ENCODE results near the gene NPAS3.

NPAS3 gene

DNA sequence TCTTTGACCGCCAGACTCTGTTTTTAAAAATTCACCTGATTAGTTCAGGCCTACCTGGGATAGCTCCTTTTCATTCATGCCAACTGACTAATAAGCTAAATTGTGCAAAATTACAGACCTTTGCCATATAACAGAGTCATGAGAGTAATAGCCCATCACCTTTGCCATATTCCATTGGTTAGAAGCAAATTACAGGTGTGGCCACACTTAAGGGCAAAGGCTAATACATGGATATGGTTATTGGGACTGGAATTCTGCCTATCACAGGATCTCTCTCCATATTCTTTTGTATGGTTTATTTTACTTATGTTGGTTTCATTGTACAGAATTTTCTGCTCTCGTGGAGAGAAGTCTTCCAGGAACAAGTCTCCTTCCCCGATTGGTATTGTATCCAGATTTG, 897.0 kb downstream of the NPAS3 start:
- Histone ChIP-seq H3K9me3 (ENCODE audit: control insufficient read depth in 5 of 5, low read length in 5 of 5) (no peaks in the 10 kb centered on the region), H3K4me3 (ENCODE audit: low read depth in 1 of 5, low read length in 5 of 5) (no peak overlapping the region), H3K4me1 (ENCODE audit: control insufficient read depth in 5 of 5, insufficient read depth in 5 of 5, low read length in 5 of 5) (peaks cover 0 to 4% (median 0%) of the 10 kb centered on the region in 5 donors), H3K27me3 (ENCODE audit: control insufficient read depth in 5 of 5, insufficient read depth in 4 of 5, low read length in 5 of 5) (no peaks in the 10 kb centered on the region), H3K27ac (ENCODE audit: low read depth, low read length) (no peak overlapping the region), H3K9ac (ENCODE audit: low read length in 5 of 5) (no peak overlapping the region), H3K36me3 (ENCODE audit: control insufficient read depth in 5 of 5, insufficient read depth in 5 of 5, low read length in 5 of 5) (no peaks in the 10 kb centered on the region)

DNA sequence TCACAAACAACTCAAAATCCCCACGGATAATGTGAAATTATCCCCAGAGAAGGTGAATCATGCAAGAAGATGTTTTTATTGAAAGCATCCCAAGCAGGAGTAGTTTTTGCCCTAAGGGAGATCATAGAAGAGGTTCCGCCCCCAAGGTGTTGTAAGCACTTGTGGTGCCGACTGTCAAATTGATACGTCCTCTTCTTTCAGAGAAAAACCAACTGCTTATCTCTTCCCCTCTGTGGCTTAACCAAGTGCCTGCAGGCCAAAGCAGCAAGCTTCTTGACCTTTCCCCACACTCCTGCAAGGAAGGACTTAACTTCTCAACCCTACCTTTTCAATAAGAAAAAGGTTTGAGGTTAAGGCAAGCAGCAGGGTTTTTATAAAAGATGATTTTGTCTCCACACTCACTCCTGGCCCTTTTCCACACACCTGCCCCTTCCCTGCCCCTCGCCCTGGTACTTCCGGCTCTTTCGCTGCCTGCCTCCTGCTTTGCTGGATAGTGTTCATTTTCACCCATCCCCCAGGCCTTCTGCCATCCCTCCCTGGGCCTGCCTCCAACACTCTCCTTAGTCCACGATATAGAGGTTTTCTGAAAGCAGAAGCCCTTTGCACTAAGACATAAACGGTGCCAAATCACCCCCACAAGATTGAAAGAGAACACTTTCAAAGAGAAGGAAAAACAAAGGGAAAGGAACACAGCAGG, 897.7 kb downstream of the NPAS3 start:
- Histone ChIP-seq H3K27ac (ENCODE audit: low read depth, low read length) (no peak overlapping the region), H3K36me3 (ENCODE audit: control insufficient read depth in 5 of 5, insufficient read depth in 5 of 5, low read length in 5 of 5) (no peaks in the 10 kb centered on the region), H3K9ac (ENCODE audit: low read length in 5 of 5) (no peak overlapping the region)

DNA sequence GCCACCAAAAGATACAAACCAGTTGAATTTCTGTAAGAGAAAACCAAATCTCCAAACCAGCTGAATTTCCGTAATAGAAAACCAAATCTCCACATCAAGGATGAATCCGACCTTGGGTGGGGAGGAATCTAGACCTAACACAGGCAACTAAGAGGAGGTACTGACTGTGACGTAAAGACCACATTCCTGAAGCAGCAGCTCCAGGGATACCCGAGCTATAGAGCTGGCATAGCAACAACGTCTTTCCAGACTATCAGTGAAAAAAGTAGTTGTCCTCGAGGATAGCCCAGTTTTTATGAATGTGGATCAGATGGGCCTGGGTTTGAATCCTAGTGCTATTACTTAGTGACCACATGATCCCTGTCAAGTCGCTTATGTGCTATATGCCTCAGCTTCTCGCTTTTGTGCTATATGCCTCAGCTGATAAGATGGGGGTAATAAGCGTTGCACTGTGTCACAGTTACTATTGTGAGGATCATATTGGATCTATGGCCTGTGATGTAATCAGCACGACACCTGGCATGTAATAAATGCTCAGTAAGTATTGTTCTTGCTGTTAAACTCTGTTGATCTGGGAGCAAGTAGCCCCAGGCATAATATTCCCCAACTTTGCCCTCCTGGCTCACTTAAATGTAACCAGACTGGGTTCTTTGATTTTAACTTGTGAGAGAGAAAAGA, 898.4 kb downstream of the NPAS3 start:
- Histone ChIP-seq H3K4me1 (ENCODE audit: control insufficient read depth in 5 of 5, insufficient read depth in 5 of 5, low read length in 5 of 5) (peaks cover 0 to 4% (median 0%) of the 10 kb centered on the region in 5 donors), H3K9me3 (ENCODE audit: control insufficient read depth in 5 of 5, low read length in 5 of 5) (no peaks in the 10 kb centered on the region), H3K27me3 (ENCODE audit: control insufficient read depth in 5 of 5, insufficient read depth in 4 of 5, low read length in 5 of 5) (no peaks in the 10 kb centered on the region), H3K4me3 (ENCODE audit: low read depth in 1 of 5, low read length in 5 of 5) (no peak overlapping the region), H3K27ac (ENCODE audit: low read depth, low read length) (no peak overlapping the region), H3K36me3 (ENCODE audit: control insufficient read depth in 5 of 5, insufficient read depth in 5 of 5, low read length in 5 of 5) (no peaks in the 10 kb centered on the region), H3K9ac (ENCODE audit: low read length in 5 of 5) (no peak overlapping the region)

More for the DNA sequence above, 897.7 kb downstream of the NPAS3 start:
- H3K4me1 ChIP-seq (ENCODE audit: control insufficient read depth in 5 of 5, insufficient read depth in 5 of 5, low read length in 5 of 5), result peaks cover 0 to 4% (median 0%) of the 10 kb centered on the region in 5 donors
- H3K27me3 ChIP-seq (ENCODE audit: control insufficient read depth in 5 of 5, insufficient read depth in 4 of 5, low read length in 5 of 5), result no peaks in the 10 kb centered on the region
- H3K4me3 ChIP-seq (ENCODE audit: low read depth in 1 of 5, low read length in 5 of 5), result no peak overlapping the region
- no peaks in the 10 kb centered on the region for H3K9me3 ChIP-seq (ENCODE audit: control insufficient read depth in 5 of 5, low read length in 5 of 5)

DNA sequence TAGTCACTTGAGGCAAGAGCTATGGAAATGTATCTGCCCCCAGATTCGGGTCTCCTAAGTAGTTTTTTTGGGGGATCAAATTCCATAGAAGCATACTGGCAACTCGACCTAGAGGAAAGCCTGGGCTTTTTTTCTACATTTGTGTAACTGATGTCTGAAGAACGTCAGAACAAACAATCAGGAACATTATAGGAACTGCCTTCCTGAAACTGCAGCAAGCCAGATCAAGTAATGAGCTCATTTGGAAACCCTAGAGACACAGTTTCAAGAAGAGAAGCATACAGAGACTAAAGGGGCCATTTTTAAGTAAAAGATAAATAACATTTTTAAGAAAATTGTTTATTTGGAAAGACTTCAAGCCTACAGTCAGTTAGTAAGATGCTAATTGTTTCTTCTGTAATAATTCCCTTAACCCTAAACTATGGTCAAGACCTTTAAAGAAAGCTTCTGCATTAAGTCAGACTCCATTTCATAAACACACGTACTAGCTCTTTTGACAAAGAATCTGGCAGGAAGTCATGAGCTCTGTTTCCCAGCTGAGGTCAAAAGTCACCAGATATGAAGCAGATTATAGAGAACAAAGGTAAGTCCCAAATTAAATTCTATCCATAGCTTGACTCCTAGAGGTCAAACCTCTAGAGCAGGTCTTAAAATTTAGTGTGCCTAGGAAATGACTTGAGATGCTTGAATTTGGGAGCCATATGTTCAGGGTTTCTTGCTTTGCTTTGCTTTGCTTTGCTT, 899.4 kb downstream of the NPAS3 start:
- H3K4me3 ChIP-seq (ENCODE audit: low read depth in 1 of 5, low read length in 5 of 5), result no peak overlapping the region
- no peaks in the 10 kb centered on the region for H3K36me3 ChIP-seq (ENCODE audit: control insufficient read depth in 5 of 5, insufficient read depth in 5 of 5, low read length in 5 of 5)
- H3K4me1 ChIP-seq (ENCODE audit: control insufficient read depth in 5 of 5, insufficient read depth in 5 of 5, low read length in 5 of 5), result peaks cover 0 to 4% (median 0%) of the 10 kb centered on the region in 5 donors
- H3K9ac ChIP-seq (ENCODE audit: low read length in 5 of 5), result no peak overlapping the region
- H3K9me3 ChIP-seq (ENCODE audit: control insufficient read depth in 5 of 5, low read length in 5 of 5), result no peaks in the 10 kb centered on the region
- no peaks in the 10 kb centered on the region for H3K27me3 ChIP-seq (ENCODE audit: control insufficient read depth in 5 of 5, insufficient read depth in 4 of 5, low read length in 5 of 5)
- H3K27ac ChIP-seq (ENCODE audit: low read depth, low read length), result no peak overlapping the region

DNA sequence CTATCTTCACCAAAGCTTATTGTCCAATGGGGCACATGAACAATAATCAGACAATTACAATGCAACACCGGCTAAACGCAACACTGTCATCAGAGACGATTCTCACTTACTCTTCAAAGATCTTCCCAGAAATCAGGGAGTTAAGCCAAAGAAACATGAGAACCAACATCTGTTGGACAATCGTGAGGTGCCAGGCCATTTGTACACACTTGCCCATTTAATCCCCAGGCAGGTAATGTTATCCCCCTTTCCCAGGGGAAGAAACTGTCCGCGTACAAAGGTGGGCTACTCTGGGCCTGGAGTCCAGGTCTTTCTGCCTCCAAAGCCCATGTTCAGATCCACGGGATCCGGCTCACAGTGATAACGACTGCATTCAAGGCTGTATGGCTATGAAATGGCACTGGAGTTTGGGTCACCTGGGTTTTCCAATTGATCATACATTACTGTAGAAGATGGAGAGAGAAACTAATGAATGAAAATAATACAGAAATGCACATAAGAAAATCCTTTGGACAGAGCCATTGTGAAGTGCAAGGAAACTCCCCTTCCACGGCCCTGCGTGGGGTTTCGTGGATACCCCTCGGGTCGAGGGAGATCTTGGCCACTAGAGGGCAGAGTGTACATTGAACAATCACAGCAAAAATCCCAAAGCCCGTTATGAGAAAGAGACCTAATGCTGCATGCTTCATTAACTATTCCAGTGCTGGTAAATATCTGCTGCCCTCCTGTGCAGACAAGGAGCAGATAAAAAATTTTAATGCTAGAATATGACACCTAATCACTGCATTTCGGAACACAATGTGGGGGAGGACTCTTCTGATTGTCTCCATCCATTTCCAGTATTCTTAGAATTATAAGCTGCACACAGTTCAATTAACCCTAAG, 900.8 kb downstream of the NPAS3 start:
- H3K4me3 ChIP-seq (ENCODE audit: low read depth in 1 of 5, low read length in 5 of 5), result no peak overlapping the region
- H3K9ac ChIP-seq (ENCODE audit: low read length in 5 of 5), result no peak overlapping the region
- no peaks in the 10 kb centered on the region for H3K9me3 ChIP-seq (ENCODE audit: control insufficient read depth in 5 of 5, low read length in 5 of 5)
- peaks cover 0 to 4% (median 0%) of the 10 kb centered on the region in 5 donors for H3K4me1 ChIP-seq (ENCODE audit: control insufficient read depth in 5 of 5, insufficient read depth in 5 of 5, low read length in 5 of 5)
- H3K36me3 ChIP-seq (ENCODE audit: control insufficient read depth in 5 of 5, insufficient read depth in 5 of 5, low read length in 5 of 5), result no peaks in the 10 kb centered on the region
- peaks cover 0 to 2% (median 0%) of the 10 kb centered on the region in 5 donors for H3K27me3 ChIP-seq (ENCODE audit: control insufficient read depth in 5 of 5, insufficient read depth in 4 of 5, low read length in 5 of 5)
- H3K27ac ChIP-seq (ENCODE audit: low read depth, low read length), result no peak overlapping the region

DNA sequence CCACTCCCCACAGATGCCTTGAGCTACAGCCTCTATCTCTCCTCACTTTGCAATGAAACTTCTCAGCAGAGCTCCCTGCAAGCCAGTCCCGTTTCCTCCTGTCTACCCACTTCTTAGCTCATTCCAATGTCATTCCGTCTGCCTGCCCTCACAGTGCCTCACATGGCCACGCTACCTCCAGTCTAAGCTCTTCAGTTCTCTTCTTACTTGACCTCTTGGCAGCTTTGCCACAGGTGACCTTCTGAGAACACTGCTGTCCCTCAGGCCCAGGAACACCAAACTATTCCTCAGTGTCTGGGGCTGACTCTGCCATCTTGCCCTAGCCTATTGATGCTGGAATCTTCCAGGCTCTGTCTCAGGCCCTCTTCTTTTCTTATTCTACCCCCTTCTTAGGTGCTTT, 902.1 kb downstream of the NPAS3 start:
- H3K36me3 ChIP-seq (ENCODE audit: control insufficient read depth in 5 of 5, insufficient read depth in 5 of 5, low read length in 5 of 5), result no peaks in the 10 kb centered on the region
- peaks cover 0 to 2% (median 0%) of the 10 kb centered on the region in 5 donors for H3K27me3 ChIP-seq (ENCODE audit: control insufficient read depth in 5 of 5, insufficient read depth in 4 of 5, low read length in 5 of 5)
- H3K4me3 ChIP-seq (ENCODE audit: low read depth in 1 of 5, low read length in 5 of 5), result no peak overlapping the region
- H3K27ac ChIP-seq (ENCODE audit: low read depth, low read length), result no peak overlapping the region
- peaks cover 0 to 4% (median 0%) of the 10 kb centered on the region in 5 donors for H3K4me1 ChIP-seq (ENCODE audit: control insufficient read depth in 5 of 5, insufficient read depth in 5 of 5, low read length in 5 of 5)
- no peaks in the 10 kb centered on the region for H3K9me3 ChIP-seq (ENCODE audit: control insufficient read depth in 5 of 5, low read length in 5 of 5)
- no peak overlapping the region for H3K9ac ChIP-seq (ENCODE audit: low read length in 5 of 5)

DNA sequence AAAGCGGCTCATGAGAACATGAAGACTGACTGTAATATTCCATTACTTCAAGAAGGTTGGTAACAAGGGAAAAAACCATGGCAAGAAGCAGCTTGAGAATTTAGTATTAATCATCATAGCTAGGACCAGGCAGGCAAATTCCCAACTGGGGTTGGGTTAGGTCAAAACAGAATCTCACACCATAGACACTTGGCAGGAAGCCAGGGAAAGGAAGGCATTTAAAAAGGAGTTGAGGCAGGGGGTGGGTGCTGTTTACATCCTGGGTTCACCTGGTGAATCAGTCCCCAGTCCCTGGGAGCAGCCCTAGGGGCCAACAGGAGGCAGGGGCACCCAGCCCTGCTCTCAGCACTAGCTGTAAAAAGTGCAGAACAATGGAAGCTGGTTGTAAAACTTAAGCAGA, 903.6 kb downstream of the NPAS3 start:
- H3K27ac ChIP-seq (ENCODE audit: low read depth, low read length), result no peak overlapping the region
- no peak overlapping the region for H3K4me3 ChIP-seq (ENCODE audit: low read depth in 1 of 5, low read length in 5 of 5)
- peaks cover 0 to 2% (median 0%) of the 10 kb centered on the region in 5 donors for H3K27me3 ChIP-seq (ENCODE audit: control insufficient read depth in 5 of 5, insufficient read depth in 4 of 5, low read length in 5 of 5)
- H3K36me3 ChIP-seq (ENCODE audit: control insufficient read depth in 5 of 5, insufficient read depth in 5 of 5, low read length in 5 of 5), result no peaks in the 10 kb centered on the region
- no peaks in the 10 kb centered on the region for H3K9me3 ChIP-seq (ENCODE audit: control insufficient read depth in 5 of 5, low read length in 5 of 5)
- peaks cover 0 to 4% (median 0%) of the 10 kb centered on the region in 5 donors for H3K4me1 ChIP-seq (ENCODE audit: control insufficient read depth in 5 of 5, insufficient read depth in 5 of 5, low read length in 5 of 5)
- H3K9ac ChIP-seq (ENCODE audit: low read length in 5 of 5), result no peak overlapping the region

DNA sequence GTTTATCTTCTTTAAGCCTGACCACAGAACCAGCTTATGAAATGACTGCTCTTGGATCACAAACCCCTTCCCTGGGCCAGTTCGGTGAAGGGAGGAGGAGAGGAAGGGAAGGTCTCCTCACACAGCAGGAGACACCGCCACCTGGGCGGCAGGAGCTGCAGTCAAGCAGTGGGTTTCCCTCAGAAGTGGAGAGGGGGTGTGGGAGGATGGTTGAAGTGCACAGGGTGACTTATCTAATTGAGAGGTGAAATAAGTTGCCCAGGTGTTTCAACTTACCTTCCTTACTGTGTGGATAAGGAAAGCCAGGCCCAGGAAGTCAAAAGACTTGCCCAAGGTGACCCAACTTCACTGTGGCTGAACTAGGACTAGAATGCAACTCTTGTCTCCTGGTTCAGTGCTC, 905.4 kb downstream of the NPAS3 start:
- no peak overlapping the region for H3K27ac ChIP-seq (ENCODE audit: low read depth, low read length)

DNA sequence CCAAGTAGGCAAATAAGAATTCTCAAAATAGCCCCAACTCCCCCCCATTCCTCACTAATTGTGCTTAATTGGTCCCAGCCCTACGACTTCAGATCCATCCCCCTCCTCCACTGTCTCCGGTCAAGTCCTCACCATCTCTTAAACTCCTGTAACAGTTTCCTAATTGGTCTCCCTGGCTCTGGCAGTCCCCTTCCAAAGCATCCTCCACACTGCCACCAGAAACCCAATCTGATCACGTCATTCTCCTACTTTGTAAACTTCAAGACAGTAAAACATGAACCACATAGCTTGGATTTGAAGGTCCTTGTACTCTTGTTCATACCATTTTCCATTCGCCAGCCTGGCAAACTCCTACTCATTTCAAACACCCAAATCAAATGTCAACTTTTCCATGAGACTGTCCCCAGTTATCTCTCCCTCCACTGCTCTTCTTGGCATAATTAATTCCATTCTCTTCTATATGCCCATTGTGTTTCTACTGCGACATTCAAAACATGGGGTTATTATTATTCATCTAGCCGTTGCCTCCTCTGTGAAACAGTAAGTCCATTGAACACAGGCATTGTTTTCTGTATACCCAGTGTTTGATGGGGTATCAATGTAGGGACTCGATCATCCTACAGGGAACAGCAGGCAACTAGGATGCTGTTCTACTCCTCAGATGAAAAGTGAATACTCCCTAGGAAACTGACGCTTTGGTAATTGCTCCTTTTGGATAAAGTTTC, 907.6 kb downstream of the NPAS3 start:
- no peak overlapping the region for H3K9ac ChIP-seq (ENCODE audit: low read length in 5 of 5)
- H3K27ac ChIP-seq (ENCODE audit: low read depth, low read length), result no peak overlapping the region
- peaks cover 0 to 2% (median 1%) of the 10 kb centered on the region in 5 donors for H3K27me3 ChIP-seq (ENCODE audit: control insufficient read depth in 5 of 5, insufficient read depth in 4 of 5, low read length in 5 of 5)
- no peak overlapping the region for H3K4me3 ChIP-seq (ENCODE audit: low read depth in 1 of 5, low read length in 5 of 5)
- H3K36me3 ChIP-seq (ENCODE audit: control insufficient read depth in 5 of 5, insufficient read depth in 5 of 5, low read length in 5 of 5), result no peaks in the 10 kb centered on the region
- H3K4me1 ChIP-seq (ENCODE audit: control insufficient read depth in 5 of 5, insufficient read depth in 5 of 5, low read length in 5 of 5), result no peaks in the 10 kb centered on the region
- no peaks in the 10 kb centered on the region for H3K9me3 ChIP-seq (ENCODE audit: control insufficient read depth in 5 of 5, low read length in 5 of 5)

More for the DNA sequence above, 905.4 kb downstream of the NPAS3 start:
- H3K4me1 ChIP-seq (ENCODE audit: control insufficient read depth in 5 of 5, insufficient read depth in 5 of 5, low read length in 5 of 5), result peaks cover 0 to 4% (median 0%) of the 10 kb centered on the region in 5 donors
- H3K36me3 ChIP-seq (ENCODE audit: control insufficient read depth in 5 of 5, insufficient read depth in 5 of 5, low read length in 5 of 5), result no peaks in the 10 kb centered on the region
- H3K27me3 ChIP-seq (ENCODE audit: control insufficient read depth in 5 of 5, insufficient read depth in 4 of 5, low read length in 5 of 5), result peaks cover 0 to 2% (median 0%) of the 10 kb centered on the region in 5 donors
- no peak overlapping the region for H3K9ac ChIP-seq (ENCODE audit: low read length in 5 of 5)
- H3K4me3 ChIP-seq (ENCODE audit: low read depth in 1 of 5, low read length in 5 of 5), result no peak overlapping the region
- no peaks in the 10 kb centered on the region for H3K9me3 ChIP-seq (ENCODE audit: control insufficient read depth in 5 of 5, low read length in 5 of 5)
